B cell (primary cell): ENCODE data around the gene NTRK2. TPM values are rescaled to one million over a fixed set of nuclear protein-coding genes. Genes with fewer than 3 reads are reported as not detected.

Source experiments
- ATAC-seq: fragments of 200-7000 bp; cut with Tn5 transposase; one replicate; pipeline ENCODE4 v1.10.0; 2021; ENCODE audit warnings: low read depth, mild to moderate bottlenecking, moderate number of reproducible peaks, moderate library complexity
- CTCF ChIA-PET: fragments of 350-600 bp; sonication (Branson Sonifier 250); formaldehyde crosslinking; loops from one replicate; lab custom pipeline; 2021; ENCODE audit warnings: antibody characterized with exemption, inconsistent platforms; lab: Charles Lee
- POLR2A ChIA-PET: fragments of 350-600 bp; sonication (Branson Sonifier 250); formaldehyde crosslinking; loops from one replicate; lab custom pipeline; 2021; ENCODE audit warnings: antibody characterized with exemption; lab: Charles Lee
- DNase-seq: peaks from one replicate; pipeline ENCODE4 v3.0.0; 2013
- H2AFZ ChIP-seq: 2 replicates; pipeline ENCODE4 v1.6.1; 2012; ENCODE audit warnings: mild to moderate bottlenecking, low read depth, low read length; ENCODE audit not compliant: insufficient read depth, poor library complexity, severe bottlenecking
- H3K27ac ChIP-seq, 2 donors: 1 replicate in 1 of 2; 2 replicates in 1 of 2; pipeline ENCODE4 v1.5.1; 2012 to 2013; ENCODE audit warnings: low read length in 2 of 2, mild to moderate bottlenecking in 2 of 2, moderate library complexity in 1 of 2
- H3K27me3 ChIP-seq, 4 experiments: fragments of 200-600 bp in 1 of 4; sonication (generic) in 1 of 4; replicated peaks in 1 of 4; 1 replicate in 2 of 4; 2 replicates in 2 of 4; pipeline versions ENCODE4 v1.6.1 to v1.7.0; 2013 to 2016; ENCODE audit warnings: low read length in 3 of 4, mild to moderate bottlenecking in 2 of 4, mixed read lengths in 1 of 4, moderate library complexity in 1 of 4; ENCODE audit not compliant: insufficient read depth in 4 of 4, control insufficient read depth in 3 of 4; ENCODE audit errors: control extremely low read depth in 1 of 4
- H3K36me3 ChIP-seq, 2 experiments: replicated peaks in 1 of 2; 1 replicate in 1 of 2; 2 replicates in 1 of 2; pipeline versions ENCODE4 v1.6.1 to v1.7.1; 2013; ENCODE audit warnings: low read length in 1 of 2; ENCODE audit not compliant: insufficient read depth in 2 of 2, control insufficient read depth in 1 of 2; ENCODE audit errors: control extremely low read depth in 1 of 2, extremely low read depth in 1 of 2
- H3K4me1 ChIP-seq, 2 donors: fragments of 200-600 bp in 1 of 2; sonication (generic) in 1 of 2; 1 replicate in 1 of 2; 2 replicates in 1 of 2; pipeline versions ENCODE4 v1.5.1 to v1.6.1; 2013 to 2017; ENCODE audit warnings: low read length in 2 of 2; ENCODE audit not compliant: control insufficient read depth in 2 of 2, insufficient read depth in 2 of 2
- H3K4me2 ChIP-seq: replicated peaks from 2 replicates; pipeline ENCODE3; 2012; ENCODE audit warnings: mild to moderate bottlenecking, low read depth, low read length; ENCODE audit not compliant: poor library complexity, severe bottlenecking
- H3K4me3 ChIP-seq, 5 experiments: fragments of 200-600 bp in 1 of 5; sonication (generic) in 1 of 5; 1 replicate in 3 of 5; 2 replicates in 2 of 5; pipeline versions ENCODE4 v1.5.1 to v1.7.0; 2011 to 2016; ENCODE audit warnings: low read length in 4 of 5, mild to moderate bottlenecking in 4 of 5, low read depth in 2 of 5, control low read depth in 1 of 5, moderate library complexity in 1 of 5; ENCODE audit not compliant: insufficient read depth in 1 of 5; ENCODE audit errors: control extremely low read depth in 1 of 5, extremely low read depth in 1 of 5
- H3K79me2 ChIP-seq: fragments of 200-600 bp; sonication (generic); one replicate; pipeline ENCODE4 v1.6.0; 2016; ENCODE audit warnings: low read length; ENCODE audit not compliant: control insufficient read depth, insufficient read depth
- H3K9ac ChIP-seq: fragments of 200-600 bp; sonication (generic); 2 replicates; pipeline ENCODE4 v1.6.1; 2017; ENCODE audit warnings: mild to moderate bottlenecking, low read length, moderate library complexity
- H3K9me3 ChIP-seq, 3 donors: one replicate each; pipeline versions ENCODE4 v1.6.1 to v1.7.1; 2013; ENCODE audit warnings: low read length in 2 of 3; ENCODE audit not compliant: control insufficient read depth in 2 of 3, insufficient read depth in 1 of 3; ENCODE audit errors: control extremely low read depth in 1 of 3
- H4K20me1 ChIP-seq: 2 replicates; pipeline ENCODE4 v1.6.0; 2012; ENCODE audit warnings: mild to moderate bottlenecking, low read length; ENCODE audit not compliant: insufficient read depth, control insufficient read depth, poor library complexity, severe bottlenecking
- H3K27ac Mint-ChIP-seq: one replicate; pipeline ENCODE4 v1.8.0; 2021; ENCODE audit warnings: mixed read lengths
- H3K27me3 Mint-ChIP-seq: one replicate; pipeline ENCODE4 v1.8.0; 2021; ENCODE audit warnings: mixed read lengths
- H3K4me1 Mint-ChIP-seq: one replicate; pipeline ENCODE4 v1.8.0; 2021; ENCODE audit warnings: mixed read lengths
- H3K4me3 Mint-ChIP-seq: one replicate; pipeline ENCODE4 v1.8.0; 2021; ENCODE audit warnings: mixed read lengths
- H3K9me3 Mint-ChIP-seq: one replicate; pipeline ENCODE4 v1.8.0; 2022; ENCODE audit warnings: mixed read lengths; ENCODE audit not compliant: insufficient read depth
- CTCF ChIP-seq: fragments of 200-600 bp; IDR thresholded peaks from one replicate; pipeline ENCODE4 v1.8.0; 2022; ENCODE audit warnings: antibody characterized with exemption, mild to moderate bottlenecking
- EZH2 ChIP-seq: IDR thresholded peaks from 2 replicates; pipeline ENCODE4 v1.6.1; 2012; ENCODE audit warnings: borderline replicate concordance, low read depth, mild to moderate bottlenecking, moderate library complexity, low read length; ENCODE audit not compliant: insufficient read depth, poor library complexity, severe bottlenecking
- WGBS: methylation state at CpG from one replicate; pipeline ENCODE4 v1.1.5; 2013; ENCODE audit warnings: missing lambda C conversion rate; ENCODE audit not compliant: insufficient coverage; 5-methylcytosine and 5-hydroxymethylcytosine counted together
- intact Hi-C: fragments of 100-400 bp; cut with micrococcal nuclease; formaldehyde crosslinking; loops from one replicate; pipeline ENCODE4 v1.10.0; 2022
- polyA plus RNA-seq: library from polyadenylated mRNA; depleted of rRNA; stranded (reverse); fragments of >200 nt; gene quantifications from 2 replicates; pipeline ENCODE4 v1.2.3, GENCODE V29; 2012
- total RNA-seq, 2 donors: library from RNA; stranded (reverse); fragments of 120-200 nt in 1 of 2; gene quantifications; 1 replicate in 1 of 2; 2 replicates in 1 of 2; pipeline versions ENCODE4 v1.2.3 to v1.2.4, GENCODE V29; 2013 to 2022

The NTRK2 gene
- total and polyA plus RNA-seq, 2 donors (not counting 1 experiment from before 2014, with no cell fraction given) = 0.03 to 0.10 TPM

- H3K79me2 ChIP-seq = no peaks in the 10 kb centered on the region
- H3K4me1 ChIP-seq = no peaks in the 10 kb centered on the region
- H4K20me1 ChIP-seq = no peaks in the 10 kb centered on the region
- WGBS = 94% methylated on average over 18 of the region's 18 CpGs
- peaks cover 0 to 6% (median 0%) of the 10 kb centered on the region in 4 experiments for H3K27me3 ChIP-seq
- Mint-ChIP-seq H3K4me1 (no peaks in the 10 kb centered on the region), H3K4me3 (no peak overlapping the region), H3K27ac (no peak overlapping the region), H3K27me3 (peaks cover 13% of the 10 kb centered on the region), H3K9me3 (no peaks in the 10 kb centered on the region)
- no peak overlapping the region for H3K27ac ChIP-seq
- no peak overlapping the region for H3K9ac ChIP-seq
- no peak for TF ChIP-seq EZH2
- TF ChIP-seq CTCF = no peak
- ATAC-seq = no peak
- intact Hi-C loops = no loop called here
- DNase-seq = no peak
- H3K4me2 ChIP-seq = no peak overlapping the region
- no peaks in the 10 kb centered on the region for H3K36me3 ChIP-seq
- no peak overlapping the region for H3K4me3 ChIP-seq
- H2AFZ ChIP-seq = no peak overlapping the region
- ChIA-PET POLR2A (no interaction called here), CTCF (no interaction called here)
- H3K9me3 ChIP-seq = no peaks in the 10 kb centered on the region
Measured at GRCh38 chr9:84955155-84955554, 285.6 kb downstream of the NTRK2 start.

GRCh38 chr9:84955971-84956370 lies 286.4 kb downstream of the NTRK2 start:
- H3K27ac Mint-ChIP-seq = no peak overlapping the region
- TF ChIP-seq CTCF (no peak), EZH2 (no peak)
- no peaks in the 10 kb centered on the region for H3K9me3 Mint-ChIP-seq
- no peak overlapping the region for H3K4me2 ChIP-seq
- H3K27me3 Mint-ChIP-seq = peaks cover 13% of the 10 kb centered on the region
- 67% methylated on average over 1 of the region's 4 CpGs for WGBS
- CTCF ChIA-PET = no interaction called here
- no peaks in the 10 kb centered on the region for H3K4me1 Mint-ChIP-seq
- no peak overlapping the region for H2AFZ ChIP-seq
- DNase-seq = no peak
- no peaks in the 10 kb centered on the region for H3K36me3 ChIP-seq
- no peaks in the 10 kb centered on the region for H3K79me2 ChIP-seq
- H3K4me3 ChIP-seq = no peak overlapping the region
- H3K4me1 ChIP-seq = no peaks in the 10 kb centered on the region
- no peak for ATAC-seq
- POLR2A ChIA-PET = no interaction called here
- intact Hi-C loops = no loop called here
- H3K9me3 ChIP-seq = no peaks in the 10 kb centered on the region
- no peaks in the 10 kb centered on the region for H4K20me1 ChIP-seq
- no peak overlapping the region for H3K27ac ChIP-seq
- H3K27me3 ChIP-seq = peaks cover 0 to 6% (median 0%) of the 10 kb centered on the region in 4 experiments
- no peak overlapping the region for H3K9ac ChIP-seq
- no peak overlapping the region for H3K4me3 Mint-ChIP-seq
